OCI-LY1 (cell line): Measurements from ENCODE around the gene ERI2.

Experiments
- CTCF ChIP-seq: fragments of 200-600 bp; sonication (generic), shearing (Covaris generic); IDR thresholded peaks from 2 replicates; pipeline ENCODE4 v1.5.1; 2017; ENCODE audit warnings: mild to moderate bottlenecking, antibody characterized with exemption, low read length, moderate library complexity, mixed read lengths
- EZH2 ChIP-seq: fragments of 200-600 bp; sonication (generic), shearing (Covaris generic); IDR thresholded peaks from 2 replicates; pipeline ENCODE4 v1.8.0; 2017; ENCODE audit warnings: borderline replicate concordance, mixed run types, mild to moderate bottlenecking, antibody characterized with exemption, low read length, moderate library complexity, mixed read lengths

DNA sequence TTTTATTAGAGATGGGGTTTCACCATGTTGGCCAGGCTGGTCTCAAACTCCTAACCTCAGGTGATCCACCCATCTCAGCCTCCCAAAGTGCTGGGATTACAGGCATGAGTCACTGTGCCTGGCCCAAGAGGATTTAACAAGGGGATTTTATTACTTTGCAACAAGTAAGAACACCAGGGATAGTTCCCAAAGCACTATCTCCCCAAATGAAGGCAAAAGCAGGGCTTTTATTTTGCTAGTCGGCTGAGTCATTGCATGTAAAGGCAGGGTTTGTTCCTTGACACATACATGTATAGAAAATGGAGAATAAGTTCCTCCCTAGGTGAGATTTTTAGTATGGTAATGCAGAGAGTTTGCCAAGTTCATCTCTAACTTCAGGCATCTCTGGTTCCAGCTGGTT, 24.1 kb upstream of the ERI2 start:
- TF ChIP-seq CTCF, result no peak
- TF ChIP-seq EZH2, result no peak
